ENCODE measurements around the gene ETV5.

DNA sequence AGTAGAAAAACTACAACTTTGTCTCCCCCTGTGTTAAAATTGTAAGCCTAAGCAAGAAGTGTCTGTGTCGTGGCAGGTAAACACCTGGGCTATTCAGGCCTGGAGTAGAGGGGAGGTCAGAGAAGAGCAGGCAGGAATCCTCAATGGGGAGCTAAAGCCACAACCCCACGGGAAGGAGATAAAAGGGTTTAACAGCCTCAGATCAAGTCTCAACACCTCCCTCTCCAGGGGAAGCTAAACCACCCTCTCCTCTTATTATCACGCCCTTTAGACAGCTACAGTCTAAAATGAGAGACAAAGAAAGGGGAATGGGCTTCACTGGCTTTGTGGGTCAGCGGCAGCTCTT, 11.6 kb downstream of the ETV5 start:
- TF ChIP-seq, protein P1, sequence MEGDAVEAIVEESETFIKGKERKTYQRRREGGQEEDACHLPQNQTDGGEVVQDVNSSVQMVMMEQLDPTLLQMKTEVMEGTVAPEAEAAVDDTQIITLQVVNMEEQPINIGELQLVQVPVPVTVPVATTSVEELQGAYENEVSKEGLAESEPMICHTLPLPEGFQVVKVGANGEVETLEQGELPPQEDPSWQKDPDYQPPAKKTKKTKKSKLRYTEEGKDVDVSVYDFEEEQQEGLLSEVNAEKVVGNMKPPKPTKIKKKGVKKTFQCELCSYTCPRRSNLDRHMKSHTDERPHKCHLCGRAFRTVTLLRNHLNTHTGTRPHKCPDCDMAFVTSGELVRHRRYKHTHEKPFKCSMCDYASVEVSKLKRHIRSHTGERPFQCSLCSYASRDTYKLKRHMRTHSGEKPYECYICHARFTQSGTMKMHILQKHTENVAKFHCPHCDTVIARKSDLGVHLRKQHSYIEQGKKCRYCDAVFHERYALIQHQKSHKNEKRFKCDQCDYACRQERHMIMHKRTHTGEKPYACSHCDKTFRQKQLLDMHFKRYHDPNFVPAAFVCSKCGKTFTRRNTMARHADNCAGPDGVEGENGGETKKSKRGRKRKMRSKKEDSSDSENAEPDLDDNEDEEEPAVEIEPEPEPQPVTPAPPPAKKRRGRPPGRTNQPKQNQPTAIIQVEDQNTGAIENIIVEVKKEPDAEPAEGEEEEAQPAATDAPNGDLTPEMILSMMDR (IDR thresholded peaks at IDR 0.05): no peak
- TF ChIP-seq POLR2AphosphoS5 (IDR thresholded peaks at IDR 0.05) (no peak), POLR2A (IDR thresholded peaks at IDR 0.05; ENCODE audit: low read depth) (no peak), EP300 (IDR thresholded peaks at IDR 0.05) (no peak)
